Activated CD4-positive, alpha-beta T cell treated with anti-CD3 and anti-CD28 coated beads, Interleukin-2, amount 50 U/mL, for 16 hours (primary cell): ENCODE data around the gene RHBDL2.
"Not testable (repeated sequence)": the region's sequence is repeated elsewhere in the genome, so short reads cannot be mapped to it uniquely, and the experiment has no call there.

ENCODE experiments used
- DNase-seq: peaks from one replicate; pipeline ENCODE4 v3.0.0-alpha.2; 2020

RHBDL2 gene, protein sequence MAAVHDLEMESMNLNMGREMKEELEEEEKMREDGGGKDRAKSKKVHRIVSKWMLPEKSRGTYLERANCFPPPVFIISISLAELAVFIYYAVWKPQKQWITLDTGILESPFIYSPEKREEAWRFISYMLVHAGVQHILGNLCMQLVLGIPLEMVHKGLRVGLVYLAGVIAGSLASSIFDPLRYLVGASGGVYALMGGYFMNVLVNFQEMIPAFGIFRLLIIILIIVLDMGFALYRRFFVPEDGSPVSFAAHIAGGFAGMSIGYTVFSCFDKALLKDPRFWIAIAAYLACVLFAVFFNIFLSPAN

GRCh38 chr1:38941527-38942019 is at the start of gene RHBDL2:
Gene RHBDL2, minus strand, starts transcription at chr1:38941830. Its CDS starts 22,618 bp downstream, at chr1:38919212.
- DNase-seq = no peak

GRCh38 chr1:38990738-38991637 is 49.4 kb upstream of the RHBDL2 start, which contains the start of gene AKIRIN1:
Gene AKIRIN1, plus strand, starts transcription at chr1:38991276. Its CDS starts 105 bp downstream, at chr1:38991381.
- peak; percentile 99 for DNase-seq

- DNase-seq = no peak
Measured at GRCh38 chr1:38990386-38990737, 48.7 kb upstream of the RHBDL2 start.

GRCh38 chr1:38989979-38990378 is 48.3 kb upstream of the RHBDL2 start:
- no peak for DNase-seq

GRCh38 chr1:38979380-38979779 is 37.8 kb upstream of the RHBDL2 start:
- DNase-seq = not testable (repeated sequence)

GRCh38 chr1:38978245-38978542 is 36.6 kb upstream of the RHBDL2 start:
- not testable (repeated sequence) for DNase-seq

- peak; percentile 48 for DNase-seq
Measured at GRCh38 chr1:38977399-38978244, 36.0 kb upstream of the RHBDL2 start.

- no peak for DNase-seq
Measured at GRCh38 chr1:38973659-38974437, 32.2 kb upstream of the RHBDL2 start.

- DNase-seq = not testable (repeated sequence)
Measured at GRCh38 chr1:38973145-38973544, 31.5 kb upstream of the RHBDL2 start.

DNA sequence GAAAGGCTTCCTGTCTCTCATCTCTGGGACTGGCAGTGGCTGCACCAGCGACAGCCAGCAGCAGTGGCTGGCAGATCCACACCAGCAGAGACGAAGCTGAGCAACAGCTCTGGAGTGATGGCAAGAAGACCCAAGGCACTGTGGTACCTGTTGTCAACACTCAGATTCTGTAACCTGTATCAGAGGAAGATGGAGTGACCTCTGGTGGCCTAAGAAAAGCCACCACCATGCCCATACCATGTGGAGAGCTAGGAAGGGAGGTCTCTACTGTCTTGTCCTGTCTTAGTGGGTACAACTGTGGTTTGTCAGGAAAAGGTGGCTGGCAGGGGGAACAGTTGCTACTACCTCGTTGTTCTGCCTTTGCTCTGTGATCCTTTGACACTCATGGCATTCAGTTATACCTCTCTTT is 22.5 kb upstream of the RHBDL2 start:
- DNase-seq = peak; percentile 18

DNA sequence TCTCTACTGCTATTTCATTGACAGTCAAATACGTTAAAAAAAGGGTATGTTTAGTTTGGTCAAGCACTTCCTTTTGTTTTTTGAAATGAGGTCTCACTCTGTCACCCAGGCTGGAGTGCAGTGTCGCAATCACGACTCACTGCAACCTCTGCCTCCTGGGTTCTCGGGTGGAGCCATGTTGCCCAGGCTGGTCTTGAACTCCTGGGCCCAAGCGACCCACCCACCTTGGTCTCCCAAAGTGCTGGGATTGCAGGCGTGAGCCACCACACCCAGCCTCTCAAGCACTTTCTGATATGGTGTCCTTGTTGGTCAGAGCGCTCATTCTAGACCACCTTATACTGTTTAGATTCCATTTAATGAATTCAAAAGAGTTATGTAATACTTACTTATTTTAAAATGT is 20.9 kb upstream of the RHBDL2 start:
- peak; percentile 23 for DNase-seq

DNA sequence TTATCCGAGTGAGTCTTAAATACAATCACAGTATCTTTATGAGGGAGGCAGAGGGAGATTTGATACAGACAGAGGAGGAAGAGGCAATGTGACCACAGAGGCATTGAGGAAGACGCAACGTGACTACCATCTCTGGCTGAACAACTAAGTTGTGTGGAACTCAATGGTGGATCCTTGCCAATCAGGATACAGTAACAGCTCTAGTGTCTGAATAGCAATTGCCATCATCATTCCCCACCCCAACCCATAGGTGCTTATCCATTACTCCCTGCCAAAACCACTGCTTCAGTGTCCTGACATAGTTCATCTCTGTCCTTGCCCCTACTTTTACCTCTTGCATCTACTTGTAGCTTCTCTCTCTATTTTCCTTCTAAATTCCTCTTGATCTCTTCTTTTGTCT is 20.5 kb upstream of the RHBDL2 start:
- no peak for DNase-seq

DNA sequence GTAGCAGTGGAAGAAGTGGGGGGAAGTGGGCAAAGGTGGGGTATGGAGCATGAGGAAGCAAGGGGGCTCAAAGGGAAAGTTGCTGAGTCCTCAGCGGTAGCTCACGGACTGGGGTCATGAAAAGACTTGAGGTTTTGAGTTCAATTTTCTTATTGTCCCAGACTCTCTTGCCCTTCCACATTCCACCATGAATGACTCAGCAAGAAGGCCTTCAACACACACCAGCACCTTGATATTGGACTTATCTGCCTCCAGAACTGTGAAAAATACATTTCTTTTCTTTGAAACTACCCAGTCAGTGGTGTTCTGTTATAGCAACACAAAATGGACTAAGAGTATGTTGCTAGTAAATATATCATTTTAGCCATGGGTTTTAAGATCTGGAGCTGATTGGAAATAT is 17.3 kb upstream of the RHBDL2 start:
- no peak for DNase-seq

DNA sequence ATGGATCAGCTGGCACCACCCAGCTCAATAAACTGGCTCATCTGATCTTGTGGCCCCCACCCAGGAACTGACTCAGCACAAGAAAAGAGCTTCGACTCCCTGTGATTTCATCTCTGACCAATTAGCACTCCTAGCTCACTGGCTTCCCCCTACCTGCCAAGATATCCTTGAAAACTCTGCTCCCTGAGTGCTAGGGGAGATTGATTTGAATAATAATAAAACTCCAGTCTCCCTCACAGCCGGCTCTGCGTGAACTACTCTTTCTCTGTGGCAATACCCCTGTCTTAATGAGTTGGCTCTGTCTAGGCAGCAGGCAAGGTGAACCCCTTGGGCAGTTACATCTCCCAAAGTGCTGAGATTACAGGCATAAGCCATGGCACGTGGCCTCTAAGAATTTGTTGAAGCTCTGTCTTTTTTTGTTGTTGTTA is 11.8 kb upstream of the RHBDL2 start:
- DNase-seq = no peak

GRCh38 chr1:38950553-38950952 is 8.9 kb upstream of the RHBDL2 start:
- no peak for DNase-seq

- DNase-seq = no peak
Measured at GRCh38 chr1:38944547-38944946, 2.9 kb upstream of the RHBDL2 start.

DNA sequence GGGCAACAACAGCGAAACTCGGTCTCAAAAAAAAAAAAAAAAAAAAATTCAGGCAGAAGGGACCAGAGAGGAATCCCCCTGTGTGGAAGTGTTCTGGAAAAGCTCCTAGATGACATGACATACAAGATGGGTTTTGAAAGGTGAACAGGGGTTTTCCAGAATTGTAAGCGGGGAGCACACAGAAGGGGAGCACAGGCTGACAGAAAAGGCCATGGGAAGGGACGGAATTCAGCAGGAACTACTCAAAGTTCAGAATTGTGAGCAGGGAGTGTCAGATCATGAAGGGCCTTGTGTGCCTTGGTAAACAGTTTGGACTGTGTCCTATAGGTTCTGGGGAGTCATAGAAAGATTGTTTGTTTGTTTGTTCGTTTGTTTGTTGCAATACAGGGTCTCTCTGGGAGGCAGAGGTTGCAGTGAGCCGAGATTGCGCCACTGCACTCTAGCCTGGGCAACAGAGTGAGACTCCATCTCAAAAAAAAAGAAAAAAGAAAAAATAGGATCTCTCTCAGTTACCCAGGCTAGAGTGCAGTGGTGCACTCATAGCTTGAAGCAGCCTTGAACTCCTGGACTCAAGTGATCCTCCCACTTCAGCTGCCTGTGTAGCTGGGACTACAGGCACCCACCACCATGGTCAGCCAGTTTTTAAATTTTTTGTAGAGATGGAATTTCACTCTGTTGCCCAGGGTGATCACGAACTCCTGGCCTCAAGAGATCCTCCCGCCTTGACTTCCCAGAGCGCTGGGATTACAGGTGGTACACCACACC is 1.2 kb upstream of the RHBDL2 start:
- no peak for DNase-seq

DNA sequence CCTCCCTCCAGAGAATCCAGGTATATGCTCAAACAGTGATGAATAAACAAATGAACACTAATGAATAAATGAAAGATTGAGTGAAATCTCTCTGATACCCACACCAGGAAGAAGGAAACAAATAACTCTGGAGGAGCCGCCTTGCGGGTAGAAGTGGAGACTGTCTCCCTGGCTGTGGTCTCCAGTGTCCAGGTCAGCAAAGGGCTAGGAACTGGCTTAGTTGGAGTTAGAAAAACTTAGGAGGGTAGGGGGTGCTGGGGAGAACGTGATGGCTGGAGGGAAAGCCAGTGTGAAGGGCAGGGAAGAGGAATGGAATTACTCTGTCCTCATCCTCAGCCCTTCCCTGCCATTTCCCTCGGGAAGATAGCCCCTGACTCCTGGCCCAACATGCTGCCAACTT is 537 bp downstream of the RHBDL2 start:
- no peak for DNase-seq

GRCh38 chr1:38940339-38941047 is 1.1 kb downstream of the RHBDL2 start:
- no peak for DNase-seq

GRCh38 chr1:38938722-38939260 is 2.8 kb downstream of the RHBDL2 start:
- no peak for DNase-seq
